ENCODE measurements around the gene SMCO1.

DNA sequence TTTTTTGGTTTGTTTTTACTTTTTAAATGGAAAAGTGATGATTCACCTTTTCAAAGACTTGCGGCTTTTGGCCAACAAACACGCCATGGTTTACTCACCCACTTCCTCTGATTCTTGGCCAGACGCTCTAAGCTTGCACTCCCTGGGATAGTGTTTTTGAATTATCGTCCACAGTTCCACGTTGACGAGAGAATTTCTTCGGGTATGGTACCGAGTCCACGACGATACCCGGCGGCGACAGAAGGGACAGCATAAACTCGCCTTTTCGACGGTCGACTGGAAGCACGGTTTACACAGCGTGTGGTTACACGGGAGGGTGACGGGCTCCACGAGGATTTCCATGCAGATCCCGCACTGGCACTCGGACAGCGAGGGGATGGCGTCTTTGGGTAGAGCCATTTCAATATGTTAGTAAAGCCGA is 12.4 kb downstream of the SMCO1 start:
- TF ChIP-seq POLR2A (IDR thresholded peaks at IDR 0.05; ENCODE audit: low read length) (no peak), GATA1 (IDR thresholded peaks at IDR 0.05; ENCODE audit: low read depth, low read length) (no peak)
